GM20431 (cell line): ENCODE measurements around the gene RO60.

Experiments
- in situ Hi-C: fragments of 300-500 bp; cut with MseI, MboI; formaldehyde crosslinking; loops from one replicate; pipeline ENCODE4 v1.15.0; 2020; ENCODE audit warnings: low sequenced_read_pairs; ENCODE audit not compliant: unreplicated experiment

Gene RO60

DNA sequence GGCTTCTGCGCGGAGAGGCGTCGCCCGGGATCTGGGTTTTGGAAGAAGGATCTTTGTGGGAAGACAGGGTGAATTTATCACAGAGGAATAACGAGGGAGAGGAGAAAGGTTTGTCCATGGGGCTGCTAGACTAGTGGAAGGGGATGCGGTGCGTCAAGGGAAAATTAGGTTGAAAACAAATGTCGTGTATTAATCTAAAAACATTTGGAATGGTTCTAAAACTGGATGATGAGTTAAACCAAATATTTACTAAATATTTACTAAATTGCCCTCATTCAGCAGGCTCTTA, 647 bp downstream of the RO60 start:
- in situ Hi-C loops: no loop called here

DNA sequence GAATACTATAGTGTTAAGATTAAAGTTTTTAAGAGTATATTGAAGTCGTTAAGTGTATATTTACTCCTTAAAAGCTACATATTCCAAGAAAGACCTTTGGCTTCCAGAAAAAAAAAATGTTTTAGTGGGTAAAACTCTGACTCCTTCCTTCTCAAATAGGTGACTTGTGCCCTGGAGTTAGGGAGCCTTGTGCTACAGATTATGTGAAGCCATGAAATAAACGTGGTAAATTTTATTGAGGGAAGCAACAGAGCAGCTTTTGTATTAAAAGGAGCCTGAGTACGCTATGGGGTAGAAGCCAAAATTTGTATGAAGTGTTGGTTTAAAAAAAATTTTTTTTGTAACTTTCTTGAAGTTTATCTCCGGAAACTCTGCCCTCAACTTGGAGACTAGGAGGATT, 994 bp downstream of the RO60 start:
- in situ Hi-C loops: no loop called here

DNA sequence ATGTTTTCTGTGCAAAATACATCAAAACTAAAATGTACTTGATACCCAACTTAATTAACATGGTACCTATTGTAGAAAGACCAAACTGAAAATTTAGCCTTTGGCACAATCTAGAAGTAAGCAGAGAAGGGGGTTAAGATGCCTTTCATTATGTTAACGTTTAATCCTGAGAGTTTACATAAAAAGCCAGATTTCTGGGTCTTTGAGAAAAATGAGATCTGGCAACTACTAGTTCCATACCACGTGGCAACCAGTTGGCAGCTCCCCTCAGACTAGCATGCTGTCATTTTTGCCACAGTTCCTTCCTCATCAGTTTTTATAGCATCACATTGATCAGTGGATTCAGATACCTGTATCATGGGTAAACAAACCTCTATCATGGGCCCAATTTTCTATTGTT, 1.5 kb downstream of the RO60 start:
- in situ Hi-C loops: no loop called here

GRCh38 chr1:193062698-193063463, 3.5 kb downstream of the RO60 start:
- in situ Hi-C loops: no loop called here

DNA sequence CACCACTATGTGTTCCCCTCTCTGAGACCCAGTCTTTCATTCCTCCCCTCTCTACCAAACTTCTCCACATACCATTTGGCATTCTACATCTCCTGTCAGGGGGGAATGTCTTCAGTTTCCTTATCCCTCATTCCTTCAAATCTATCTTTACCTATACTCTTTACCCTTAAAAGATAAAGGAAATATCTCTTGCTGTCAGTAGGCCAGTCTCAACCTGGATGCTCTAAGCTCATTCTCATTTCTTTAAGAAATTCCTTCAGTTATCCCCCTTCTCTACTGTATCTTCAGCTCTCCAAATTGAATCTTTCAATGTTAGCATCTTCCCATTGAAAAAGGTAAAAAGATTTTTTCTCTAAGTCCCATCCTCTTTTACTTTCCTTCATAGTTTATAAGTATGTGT, 6.5 kb downstream of the RO60 start:
- in situ Hi-C loops: no loop called here

GRCh38 chr1:193066606-193067005, 7.2 kb downstream of the RO60 start:
- in situ Hi-C loops: no loop called here

- in situ Hi-C loops: no loop called here
Measured at GRCh38 chr1:193068013-193068412, 8.6 kb downstream of the RO60 start.

- in situ Hi-C loops: no loop called here
Measured at GRCh38 chr1:193069748-193070385, 10.5 kb downstream of the RO60 start.

DNA sequence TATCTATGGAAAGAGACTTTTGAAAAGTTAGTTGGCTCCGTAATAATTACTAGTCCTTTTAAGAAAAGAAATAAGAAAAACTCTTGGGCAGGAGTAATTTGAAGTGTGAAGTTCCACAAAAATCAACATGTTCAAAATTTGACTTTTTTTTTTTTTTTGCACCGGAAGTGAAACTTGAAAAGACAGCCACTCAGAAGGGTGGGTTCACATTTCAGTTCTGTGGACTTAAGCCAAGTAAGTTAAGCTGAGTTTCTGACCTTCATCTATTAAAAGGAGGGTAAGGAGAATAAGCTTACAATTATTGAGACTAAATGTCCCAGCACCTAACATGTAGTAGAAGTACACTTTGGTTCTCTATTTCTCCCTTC, 11.0 kb downstream of the RO60 start:
- in situ Hi-C loops: no loop called here

- in situ Hi-C loops: no loop called here
Measured at GRCh38 chr1:193070942-193071341, 11.5 kb downstream of the RO60 start.

DNA sequence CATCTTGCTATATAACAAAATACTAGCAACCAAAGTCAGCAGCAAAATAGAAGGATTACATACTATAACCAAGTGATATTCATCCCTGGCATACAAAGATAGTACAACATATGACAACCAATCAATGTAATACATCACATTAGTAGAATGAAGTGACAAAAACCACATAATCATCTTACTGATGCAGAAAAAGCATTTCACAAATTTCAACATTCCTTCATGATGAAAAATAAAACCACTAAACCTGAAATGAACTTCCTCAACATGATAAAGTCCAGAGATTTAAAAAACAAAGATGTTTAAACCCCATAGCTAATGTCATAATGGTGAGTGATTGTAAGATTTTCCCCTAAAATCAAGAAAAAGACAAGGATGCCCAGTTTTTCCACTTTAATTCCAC, 18.6 kb downstream of the RO60 start:
- in situ Hi-C loops: no loop called here

DNA sequence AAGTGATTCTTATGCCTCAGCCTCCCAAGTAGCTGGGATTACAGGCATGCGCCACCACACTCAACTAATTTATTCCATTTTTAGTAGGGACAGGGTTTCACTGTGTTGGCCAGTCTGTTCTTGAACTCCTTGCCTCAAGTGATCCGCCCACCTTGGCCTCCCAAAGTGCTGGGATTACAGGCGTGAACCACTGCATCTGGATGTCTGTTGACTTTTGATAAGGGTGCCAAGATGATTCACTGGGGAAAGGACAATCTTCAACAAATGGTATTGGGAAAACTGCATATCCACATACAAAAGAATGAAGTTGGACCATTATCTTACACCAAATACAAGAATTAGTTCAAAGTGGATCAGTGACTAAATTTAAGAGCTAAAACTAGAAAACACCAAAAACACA, 19.8 kb downstream of the RO60 start:
- in situ Hi-C loops: no loop called here

- in situ Hi-C loops: no loop called here
Measured at GRCh38 chr1:193083365-193084088, 24.1 kb downstream of the RO60 start.

- in situ Hi-C loops: no loop called here
Measured at GRCh38 chr1:193085263-193085662, 25.9 kb downstream of the RO60 start.

DNA sequence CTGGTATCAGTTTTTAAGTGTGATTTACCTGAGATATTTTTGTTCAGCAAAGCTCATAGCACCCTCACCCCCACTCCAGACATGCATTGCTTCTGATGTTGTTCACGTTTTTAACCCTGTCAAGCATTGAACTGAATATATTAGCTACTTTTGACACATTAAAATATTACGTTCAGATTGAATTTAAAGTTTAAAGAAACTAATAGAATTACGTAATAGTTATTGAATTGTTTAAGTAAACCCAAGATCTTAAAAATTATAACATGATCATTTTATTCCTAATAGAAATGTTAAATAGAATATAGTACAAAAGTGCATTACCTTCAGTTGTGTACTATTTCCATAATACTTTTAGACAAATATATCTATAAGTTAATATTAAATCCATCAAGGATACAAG, 26.9 kb downstream of the RO60 start:
- in situ Hi-C loops: no loop called here

- in situ Hi-C loops: no loop called here
Measured at GRCh38 chr1:193087893-193088292, 28.5 kb downstream of the RO60 start.

DNA sequence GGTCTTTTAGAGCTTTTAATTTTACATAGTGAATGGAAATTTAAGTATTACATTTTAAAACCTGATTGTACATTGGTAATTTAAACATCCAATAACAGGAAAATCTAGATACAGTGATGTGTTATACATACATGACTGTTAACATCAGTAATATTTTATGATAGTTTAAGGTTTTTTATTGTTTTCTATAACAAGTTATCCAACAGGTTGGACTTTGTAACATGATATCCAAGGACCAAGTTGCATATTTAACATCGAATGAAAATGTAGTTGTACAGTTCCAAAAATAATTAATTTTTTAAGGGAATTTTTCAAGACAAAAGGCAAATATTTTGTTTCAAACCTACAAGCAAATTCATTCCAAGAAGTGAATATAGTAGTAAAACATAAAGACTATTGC, 31.5 kb downstream of the RO60 start:
- in situ Hi-C loops: no loop called here

- in situ Hi-C loops: no loop called here
Measured at GRCh38 chr1:193094112-193094511, 34.7 kb downstream of the RO60 start.

DNA sequence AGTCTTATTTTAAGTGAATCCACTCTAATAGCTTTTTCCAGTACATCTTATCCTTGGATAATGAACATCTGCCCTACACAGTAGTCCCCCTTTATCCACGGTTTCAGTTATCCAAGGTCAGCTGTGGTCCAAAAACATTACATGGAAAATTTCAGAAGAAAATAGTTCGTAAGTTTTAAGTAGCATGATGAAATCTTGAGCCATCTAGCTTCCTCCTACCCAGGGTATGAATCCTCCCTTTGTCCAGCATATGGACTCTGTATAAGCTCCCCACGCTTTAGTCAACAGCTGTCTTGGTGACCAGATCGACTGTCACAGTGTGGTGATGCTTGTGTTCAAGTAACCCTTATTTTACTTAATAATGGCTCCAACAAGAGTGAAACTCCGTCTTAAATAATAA, 43.2 kb downstream of the RO60 start:
- in situ Hi-C loops: no loop called here

GRCh38 chr1:193103759-193104501, 44.5 kb downstream of the RO60 start:
- in situ Hi-C loops: no loop called here

DNA sequence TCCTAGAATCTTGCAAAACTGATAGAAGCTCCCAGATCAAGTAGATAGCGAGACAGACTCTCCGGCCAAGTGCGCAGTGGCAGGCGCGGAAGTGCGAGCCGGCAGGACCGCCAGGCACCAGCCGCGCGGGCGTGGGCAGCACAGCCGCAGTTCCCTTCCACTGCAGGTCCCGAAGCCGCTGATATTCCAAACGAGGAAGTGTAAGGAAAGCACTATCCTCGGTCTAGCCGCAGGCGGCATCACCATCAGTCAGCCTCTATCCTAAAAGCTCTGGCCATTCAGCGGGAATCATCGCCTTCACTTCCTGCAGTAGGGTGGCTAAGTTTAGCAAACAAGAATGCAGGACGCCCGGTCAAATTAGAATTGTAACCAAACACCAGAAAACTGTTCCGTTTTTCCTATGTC, 45.1 kb downstream of the RO60 start:
- in situ Hi-C loops: no loop called here
